ENCODE measurements around the gene PRCC. TPM values are rescaled to one million over a fixed set of nuclear protein-coding genes. Genes with fewer than 3 reads are reported as not detected.
A peak's percentile ranks its signal among the peaks of the same experiment; 100 is the strongest.

Gene PRCC
- total RNA-seq, 1 donor from 2014 or later = 93.2 TPM

DNA sequence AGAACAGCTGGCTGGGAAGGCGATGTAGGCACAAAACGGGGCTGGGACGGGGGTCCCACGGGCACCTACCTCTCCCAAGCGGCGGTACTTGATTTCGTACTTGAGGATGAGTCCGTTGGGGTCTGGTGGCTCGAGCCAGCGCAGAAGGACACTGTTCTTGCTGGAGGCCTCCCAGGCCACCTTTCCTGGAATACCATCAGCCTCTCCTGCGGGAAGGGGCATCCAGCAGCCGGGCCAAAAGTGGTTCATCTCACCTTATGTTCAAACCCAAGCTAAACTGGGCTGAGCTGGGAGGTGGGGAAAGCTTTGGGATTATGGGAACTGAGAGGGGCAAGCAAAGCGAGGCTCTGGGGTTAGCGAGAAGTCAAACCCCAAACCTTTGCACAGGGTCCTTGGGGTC is 77.3 kb downstream of the PRCC start:
- DNase-seq (ENCODE audit: low spot score, unreplicated experiment) = no peak
- Mint-ChIP-seq H3K4me3 (ENCODE audit: low read depth) (no peak overlapping the region), H3K9me3 (ENCODE audit: low read depth) (no peaks in the 10 kb centered on the region), H3K27me3 (peaks cover 94% of the 10 kb centered on the region), H3K36me3 (ENCODE audit: insufficient read depth) (no peaks in the 10 kb centered on the region), H3K4me1 (ENCODE audit: low read depth) (peaks cover 5% of the 10 kb centered on the region), H3K27ac (no peak overlapping the region)
- no peak for TF ChIP-seq CTCF (IDR thresholded peaks at IDR 0.05; ENCODE audit: unreplicated experiment)

GRCh38 chr1:156845055-156845952 is 78.0 kb downstream of the PRCC start:
- H3K27ac Mint-ChIP-seq = no peak overlapping the region
- no peak for DNase-seq (ENCODE audit: low spot score, unreplicated experiment)
- no peak for TF ChIP-seq CTCF (IDR thresholded peaks at IDR 0.05; ENCODE audit: unreplicated experiment)
- no peaks in the 10 kb centered on the region for H3K36me3 Mint-ChIP-seq (ENCODE audit: insufficient read depth)
- H3K4me1 Mint-ChIP-seq (ENCODE audit: low read depth) = peaks cover 5% of the 10 kb centered on the region
- peak overlapping the region; percentile 50 for H3K4me3 Mint-ChIP-seq (ENCODE audit: low read depth)
- H3K27me3 Mint-ChIP-seq = peaks cover 97% of the 10 kb centered on the region
- H3K9me3 Mint-ChIP-seq (ENCODE audit: low read depth) = no peaks in the 10 kb centered on the region

- Mint-ChIP-seq H3K9me3 (ENCODE audit: low read depth) (no peaks in the 10 kb centered on the region), H3K27me3 (peaks cover 96% of the 10 kb centered on the region), H3K36me3 (ENCODE audit: insufficient read depth) (no peaks in the 10 kb centered on the region), H3K4me1 (ENCODE audit: low read depth) (peaks cover 5% of the 10 kb centered on the region), H3K4me3 (ENCODE audit: low read depth) (no peak overlapping the region), H3K27ac (no peak overlapping the region)
- TF ChIP-seq CTCF (IDR thresholded peaks at IDR 0.05; ENCODE audit: unreplicated experiment) = no peak
- DNase-seq (ENCODE audit: low spot score, unreplicated experiment) = no peak
These were observed 78.7 kb downstream of the PRCC start for GRCh38 chr1:156845953-156846545.

- peaks cover 5% of the 10 kb centered on the region for H3K4me1 Mint-ChIP-seq (ENCODE audit: low read depth)
- H3K4me3 Mint-ChIP-seq (ENCODE audit: low read depth) = no peak overlapping the region
- TF ChIP-seq CTCF (IDR thresholded peaks at IDR 0.05; ENCODE audit: unreplicated experiment) = no peak
- DNase-seq (ENCODE audit: low spot score, unreplicated experiment) = no peak
- no peaks in the 10 kb centered on the region for H3K9me3 Mint-ChIP-seq (ENCODE audit: low read depth)
- H3K36me3 Mint-ChIP-seq (ENCODE audit: insufficient read depth) = no peaks in the 10 kb centered on the region
- no peak overlapping the region for H3K27ac Mint-ChIP-seq
- H3K27me3 Mint-ChIP-seq = peaks cover 95% of the 10 kb centered on the region
These were observed 79.3 kb downstream of the PRCC start for GRCh38 chr1:156846643-156847042.

DNA sequence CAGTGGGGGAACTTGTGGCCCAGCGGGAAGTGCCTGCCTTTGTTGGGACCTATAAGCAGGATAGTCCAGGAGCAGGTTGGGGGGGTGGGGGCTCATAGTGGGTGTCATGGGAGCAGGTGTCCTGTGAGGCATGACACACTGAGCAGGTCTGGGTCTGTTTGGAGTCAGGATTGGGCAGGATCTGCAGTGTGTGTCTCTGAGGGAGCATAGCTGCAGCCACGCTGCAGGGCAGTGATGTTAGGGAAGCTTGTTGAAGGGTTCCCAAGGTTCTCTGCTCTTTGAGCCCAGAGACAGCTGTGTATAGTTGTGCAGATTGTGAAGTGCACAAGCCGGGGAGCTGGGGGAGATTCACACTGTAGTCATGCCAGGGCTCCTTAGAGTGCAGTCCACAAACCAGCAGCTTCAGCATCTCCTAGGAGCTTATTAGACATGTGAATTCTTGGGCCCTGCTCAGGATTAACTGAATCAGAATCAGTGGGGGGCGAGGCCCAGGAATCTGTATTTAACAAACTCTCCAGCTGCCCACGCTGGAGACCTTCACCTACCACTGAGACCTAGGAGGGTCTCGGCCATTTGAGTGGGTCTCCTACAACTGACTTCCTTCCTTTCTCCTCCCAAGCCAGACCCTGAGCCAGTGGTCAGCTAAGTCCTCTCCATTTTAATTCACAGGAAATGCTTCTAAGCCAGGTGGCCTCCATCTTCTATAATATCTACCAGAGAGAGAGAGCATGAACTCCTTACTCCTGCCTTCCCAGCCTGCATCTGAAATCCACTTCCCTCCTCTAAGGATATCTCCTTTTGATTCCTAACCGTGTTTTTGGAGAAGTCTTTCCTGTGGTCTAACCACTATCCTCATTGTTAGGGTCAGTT is 80.5 kb downstream of the PRCC start:
- Mint-ChIP-seq H3K4me1 (ENCODE audit: low read depth) (peaks cover 5% of the 10 kb centered on the region), H3K4me3 (ENCODE audit: low read depth) (no peak overlapping the region), H3K36me3 (ENCODE audit: insufficient read depth) (no peaks in the 10 kb centered on the region), H3K27ac (no peak overlapping the region), H3K9me3 (ENCODE audit: low read depth) (no peaks in the 10 kb centered on the region), H3K27me3 (peaks cover 91% of the 10 kb centered on the region)
- DNase-seq (ENCODE audit: low spot score, unreplicated experiment) = no peak
- TF ChIP-seq CTCF (IDR thresholded peaks at IDR 0.05; ENCODE audit: unreplicated experiment) = no peak
